Hepatocyte (in vitro differentiated cells): ENCODE measurements around the gene UROD. TPM values are rescaled to one million over a fixed set of nuclear protein-coding genes. Genes with fewer than 3 reads are reported as not detected.

ENCODE experiments used
- DNase-seq: peaks from one replicate; pipeline ENCODE4 v3.0.0-alpha.2; 2016; ENCODE audit warnings: low spot score
- H2AFZ ChIP-seq: fragments of 200-600 bp; sonication (generic); 2 replicates; pipeline ENCODE4 v1.6.0; 2016; ENCODE audit warnings: antibody characterized with exemption, mild to moderate bottlenecking
- H3K27ac ChIP-seq: fragments of 200-600 bp; sonication (generic); 2 replicates; pipeline ENCODE4 v1.5.1; 2016; ENCODE audit warnings: mild to moderate bottlenecking
- H3K27me3 ChIP-seq: fragments of 200-600 bp; sonication (generic); 2 replicates; pipeline ENCODE4 v1.6.1; 2016
- H3K36me3 ChIP-seq: fragments of 200-600 bp; sonication (generic); replicated peaks from 2 replicates; pipeline ENCODE4 v1.5.1; 2016; ENCODE audit warnings: low read depth; ENCODE audit not compliant: insufficient read depth
- H3K4me1 ChIP-seq: fragments of 200-600 bp; sonication (generic); 2 replicates; pipeline ENCODE4 v1.5.1; 2016; ENCODE audit warnings: mild to moderate bottlenecking, moderate library complexity; ENCODE audit not compliant: insufficient read depth
- H3K4me2 ChIP-seq: fragments of 200-600 bp; sonication (generic); 2 replicates; pipeline ENCODE4 v1.6.0; 2016
- H3K4me3 ChIP-seq: fragments of 200-600 bp; sonication (generic); 2 replicates; pipeline ENCODE4 v1.5.1; 2016; ENCODE audit warnings: mild to moderate bottlenecking
- H3K79me2 ChIP-seq: fragments of 200-600 bp; sonication (generic); 2 replicates; pipeline ENCODE4 v1.6.0; 2017; ENCODE audit warnings: mild to moderate bottlenecking
- H3K9me2 ChIP-seq: fragments of 200-600 bp; sonication (generic); replicated peaks from 2 replicates; pipeline ENCODE4 v1.6.0; 2017; ENCODE audit warnings: mild to moderate bottlenecking; ENCODE audit not compliant: insufficient read depth
- H3K9me3 ChIP-seq: fragments of 200-600 bp; sonication (generic); 2 replicates; pipeline ENCODE4 v1.5.1; 2016; ENCODE audit warnings: low read depth, mild to moderate bottlenecking
- H4K20me1 ChIP-seq: fragments of 200-600 bp; sonication (generic); 2 replicates; pipeline ENCODE4 v1.6.0; 2016; ENCODE audit warnings: mild to moderate bottlenecking; ENCODE audit not compliant: insufficient read depth, poor library complexity, severe bottlenecking
- CTCF ChIP-seq: fragments of 200-600 bp; sonication (generic); IDR thresholded peaks from 2 replicates; pipeline ENCODE4 v1.5.1; 2016; ENCODE audit warnings: antibody characterized with exemption, mild to moderate bottlenecking; ENCODE audit not compliant: poor library complexity
- EZH2 ChIP-seq: fragments of 200-600 bp; sonication (generic); IDR thresholded peaks from 2 replicates; pipeline ENCODE4 v1.6.1; 2016; ENCODE audit warnings: antibody characterized with exemption, mild to moderate bottlenecking, borderline replicate concordance
- EZH2phosphoT487 ChIP-seq: fragments of 200-600 bp; sonication (generic); IDR thresholded peaks from one replicate; pipeline ENCODE4 v1.6.1; 2018; ENCODE audit warnings: antibody characterized with exemption, mild to moderate bottlenecking, low read depth, moderate library complexity; ENCODE audit not compliant: unreplicated experiment, severe bottlenecking
- WGBS: methylation state at CpG from one replicate; pipeline ENCODE4 v1.1.6; 2016; ENCODE audit warnings: low lambda C conversion rate; ENCODE audit errors: missing lambda C conversion rate; 5-methylcytosine and 5-hydroxymethylcytosine counted together
- polyA plus RNA-seq: library from polyadenylated mRNA; unstranded; fragments of >200 nt; fragmentation: Nextera tagmentation; extraction: Ambion mirVana; gene quantifications from 2 replicates; pipeline ENCODE4 v1.2.1, GENCODE V29; 2016
- total RNA-seq: library from RNA; depleted of rRNA; stranded (reverse); fragments of >200 nt; gene quantifications from 2 replicates; pipeline ENCODE4 v1.2.3, GENCODE V29; 2014

UROD gene
- total and polyA plus RNA-seq, 2 experiments from 2014 or later = 91.8 to 152 TPM

- Histone ChIP-seq H3K36me3 (no peaks in the 10 kb centered on the region), H3K27me3 (no peaks in the 10 kb centered on the region), H3K9me3 (no peaks in the 10 kb centered on the region), H3K4me1 (peaks cover 16% of the 10 kb centered on the region), H3K9me2 (no peaks in the 10 kb centered on the region), H2AFZ (no peak overlapping the region), H3K27ac (no peak overlapping the region), H3K79me2 (peaks cover 31% of the 10 kb centered on the region), H4K20me1 (peaks cover 3% of the 10 kb centered on the region), H3K4me3 (no peak overlapping the region), H3K4me2 (peak overlapping the region; percentile 97)
- TF ChIP-seq EZH2 = no peak
- TF ChIP-seq CTCF = no peak
- no peak for TF ChIP-seq EZH2phosphoT487
- no peak for DNase-seq
- WGBS = 97% methylated on average over 11 of the region's 11 CpGs
These were observed 2.7 kb upstream of the UROD start for GRCh38 chr1:45009296-45009865.

- H3K9me2 ChIP-seq = no peaks in the 10 kb centered on the region
- peaks cover 16% of the 10 kb centered on the region for H3K4me1 ChIP-seq
- peak overlapping the region; percentile 92 for H3K4me3 ChIP-seq
- H3K36me3 ChIP-seq = no peaks in the 10 kb centered on the region
- H3K27ac ChIP-seq = peak overlapping the region; percentile 46
- no peaks in the 10 kb centered on the region for H3K9me3 ChIP-seq
- peaks cover 31% of the 10 kb centered on the region for H3K79me2 ChIP-seq
- TF ChIP-seq CTCF (no peak), EZH2 (no peak), EZH2phosphoT487 (no peak)
- peak overlapping the region; percentile 97 for H3K4me2 ChIP-seq
- 25% methylated on average over 40 of the region's 41 CpGs for WGBS
- peaks cover 3% of the 10 kb centered on the region for H4K20me1 ChIP-seq
- DNase-seq = peak; percentile 43
- peak overlapping the region; percentile 83 for H2AFZ ChIP-seq
- no peaks in the 10 kb centered on the region for H3K27me3 ChIP-seq
These were observed 1.8 kb upstream of the UROD start for GRCh38 chr1:45009956-45010854.

- Histone ChIP-seq H3K27me3 (no peaks in the 10 kb centered on the region), H3K4me2 (peak within 1 kb of the TSS; percentile 97), H2AFZ (peak within 1 kb of the TSS; percentile 83), H3K9me2 (no peaks in the 10 kb centered on the region), H3K27ac (peak within 1 kb of the TSS; percentile 82), H3K9me3 (no peaks in the 10 kb centered on the region), H3K79me2 (peaks cover 31% of the 10 kb centered on the region), H3K36me3 (no peaks in the 10 kb centered on the region), H3K4me1 (peaks cover 16% of the 10 kb centered on the region), H4K20me1 (peaks cover 3% of the 10 kb centered on the region), H3K4me3 (peak within 1 kb of the TSS; percentile 92)
- 4% methylated on average over 60 of the region's 62 CpGs for WGBS
- TF ChIP-seq EZH2 (no peak), EZH2phosphoT487 (no peak), CTCF (no peak)
- peak; percentile 87 for DNase-seq
These were observed 921 bp upstream of the UROD start, which contains the start of gene HECTD3 for GRCh38 chr1:45010855-45011811. Gene HECTD3 (minus strand): TSS chr1:45011324. CDS start chr1:45011257, 67 bp downstream.
